GM19240 (cell line): ENCODE measurements around the gene RAPGEF3.

Experiments
- DNase-seq: peaks from one replicate; pipeline ENCODE4 v3.0.0; 2011; ENCODE audit warnings: low spot score; ENCODE audit not compliant: insufficient read length

The RAPGEF3 gene

GRCh38 chr12:47777741-47778558, 19.3 kb upstream of the RAPGEF3 start:
- no peak for DNase-seq

- DNase-seq = no peak
Measured at GRCh38 chr12:47777151-47777550, 18.5 kb upstream of the RAPGEF3 start.

- no peak for DNase-seq
Measured at GRCh38 chr12:47776471-47777143, 17.9 kb upstream of the RAPGEF3 start.

GRCh38 chr12:47775100-47775911, 16.6 kb upstream of the RAPGEF3 start:
- no peak for DNase-seq

- DNase-seq = no peak
Measured at GRCh38 chr12:47774663-47775062, 16.0 kb upstream of the RAPGEF3 start.

GRCh38 chr12:47773858-47774580, 15.3 kb upstream of the RAPGEF3 start:
- no peak for DNase-seq

GRCh38 chr12:47773062-47773857, 14.6 kb upstream of the RAPGEF3 start, which contains the start of gene SLC48A1:
Gene SLC48A1 (plus strand): TSS chr12:47773238. CDS start chr12:47773305, 67 bp downstream.
- peak; percentile 90 for DNase-seq

GRCh38 chr12:47772738-47773061, 14.0 kb upstream of the RAPGEF3 start:
- no peak for DNase-seq

- no peak for DNase-seq
Measured at GRCh38 chr12:47772094-47772660, 13.5 kb upstream of the RAPGEF3 start.

- no peak for DNase-seq
Measured at GRCh38 chr12:47771304-47771703, 12.6 kb upstream of the RAPGEF3 start.

- no peak for DNase-seq
Measured at GRCh38 chr12:47770086-47770726, 11.5 kb upstream of the RAPGEF3 start.

GRCh38 chr12:47769234-47770085, 10.8 kb upstream of the RAPGEF3 start:
- no peak for DNase-seq

GRCh38 chr12:47768323-47768811, 9.7 kb upstream of the RAPGEF3 start:
- no peak for DNase-seq

- DNase-seq = no peak
Measured at GRCh38 chr12:47767216-47767724, 8.6 kb upstream of the RAPGEF3 start.

GRCh38 chr12:47766502-47767215, 8.0 kb upstream of the RAPGEF3 start:
- no peak for DNase-seq

GRCh38 chr12:47763481-47764346, 5.0 kb upstream of the RAPGEF3 start:
- no peak for DNase-seq
